GM18909 (cell line): ENCODE measurements around the gene PPP1R3C.

Experiments
- ATAC-seq: cut with Tn5 transposase; IDR thresholded peaks from one replicate; pipeline ENCODE4 v1.9.1; 2021; ENCODE audit warnings: mild to moderate bottlenecking; ENCODE audit not compliant: unreplicated experiment, poor library complexity

PPP1R3C gene

DNA sequence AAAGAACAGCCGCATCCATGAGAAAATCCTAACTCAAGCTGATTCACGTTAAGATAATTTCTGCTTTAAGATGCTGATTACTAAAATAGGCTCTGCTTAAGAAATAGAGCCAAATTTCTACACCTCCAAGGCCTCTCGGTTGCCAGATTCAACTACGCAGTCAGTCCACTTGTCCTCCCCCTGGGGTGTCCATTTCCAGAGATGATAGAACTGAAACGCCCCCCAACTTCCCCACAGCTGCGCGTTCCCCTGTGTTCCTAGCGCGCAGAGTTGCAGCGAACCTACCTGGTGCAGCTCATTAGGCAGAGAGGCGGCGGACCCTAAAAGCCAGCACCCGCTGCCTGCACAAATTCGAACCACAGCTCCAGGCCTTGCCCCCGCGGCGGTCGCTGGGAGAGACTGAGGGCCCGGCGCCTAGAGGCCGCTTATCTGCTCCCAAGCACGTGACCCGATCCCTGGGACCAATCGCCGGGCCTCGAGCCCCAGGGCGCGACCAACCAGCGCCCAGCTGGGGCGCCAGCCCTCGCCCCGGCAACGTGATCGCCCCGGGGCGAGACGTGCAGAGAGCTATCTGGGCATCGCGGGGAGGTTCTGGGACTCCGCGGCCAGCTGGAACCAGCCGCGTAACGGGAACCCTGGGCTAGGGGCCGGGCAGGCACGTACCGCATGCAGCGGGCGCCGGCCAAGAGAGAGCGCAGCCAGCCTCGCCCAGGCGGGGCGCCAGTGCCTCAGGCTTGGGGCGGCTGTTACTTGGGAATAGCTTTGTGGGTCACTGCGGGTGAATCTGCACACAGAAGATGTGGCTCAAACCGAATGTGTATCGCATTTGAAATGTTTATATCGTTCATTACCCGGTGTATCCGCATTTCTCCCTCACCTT lies at the start of gene PPP1R3C:
Gene PPP1R3C (minus strand): TSS at position 401 of the 880 bp plus-strand sequence. CDS start 102 bp downstream, at position 299.
- peak; percentile 78 for ATAC-seq

- no peak for ATAC-seq
Observed at GRCh38 chr10:91681361-91682276, 48.7 kb upstream of the PPP1R3C start.

DNA sequence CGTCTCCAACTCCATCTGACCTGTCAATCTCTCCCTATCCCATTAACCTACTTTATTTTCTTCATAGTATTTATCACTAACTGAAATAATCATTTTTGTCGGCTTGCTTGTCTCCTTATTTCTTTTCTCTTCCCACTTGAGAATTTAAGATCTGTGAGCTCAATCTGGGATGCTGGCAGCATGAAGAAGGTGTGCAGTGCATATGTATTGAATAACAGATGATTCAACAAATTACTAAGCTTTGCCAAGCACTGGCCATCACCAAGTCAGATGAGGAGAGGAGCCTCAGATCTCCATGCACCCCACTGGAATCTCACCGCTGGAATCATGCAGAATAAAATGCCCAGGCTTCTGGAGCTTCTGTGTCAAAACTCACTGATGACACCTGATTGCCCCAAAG lies 47.6 kb upstream of the PPP1R3C start:
- ATAC-seq = no peak

DNA sequence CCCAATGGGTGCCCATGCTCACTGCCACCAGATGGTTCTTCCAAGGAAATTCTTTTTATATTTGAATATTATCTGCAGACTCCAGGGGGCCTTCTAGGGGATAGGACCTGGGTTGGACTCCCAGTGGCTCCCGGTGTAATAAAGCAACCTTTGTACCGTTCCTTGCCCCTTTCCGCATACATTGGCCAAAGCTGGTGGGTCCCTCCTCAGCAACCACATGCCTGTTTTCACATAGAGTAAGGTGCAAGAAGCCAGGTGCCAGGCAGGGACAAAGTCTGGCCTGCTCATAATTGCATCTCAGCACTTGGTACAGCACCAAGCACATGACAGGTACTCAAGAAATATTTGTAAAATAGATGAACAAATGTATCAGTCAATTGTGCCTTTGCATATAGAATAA lies 46.4 kb upstream of the PPP1R3C start:
- ATAC-seq = no peak

DNA sequence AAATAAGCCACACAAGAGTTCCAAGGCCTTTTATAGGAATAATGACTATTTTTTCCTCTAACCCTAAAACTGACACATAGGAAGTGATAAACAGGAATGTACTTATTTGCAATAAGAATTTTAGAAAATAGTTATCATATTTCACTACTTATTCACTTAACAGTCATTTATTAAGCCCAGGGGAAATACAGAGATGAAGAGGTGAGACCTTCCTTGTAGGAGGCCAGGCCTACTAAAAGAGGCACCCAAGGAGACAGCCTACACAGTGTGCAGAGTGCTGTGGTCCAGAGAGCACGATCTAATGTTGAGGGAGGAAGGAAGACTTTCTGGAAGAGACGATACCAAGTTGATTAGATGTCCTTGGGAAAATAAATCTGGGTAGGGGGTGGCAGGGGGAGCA lies 45.0 kb upstream of the PPP1R3C start:
- no peak for ATAC-seq

GRCh38 chr10:91672021-91672608 lies 39.2 kb upstream of the PPP1R3C start:
- ATAC-seq = no peak

DNA sequence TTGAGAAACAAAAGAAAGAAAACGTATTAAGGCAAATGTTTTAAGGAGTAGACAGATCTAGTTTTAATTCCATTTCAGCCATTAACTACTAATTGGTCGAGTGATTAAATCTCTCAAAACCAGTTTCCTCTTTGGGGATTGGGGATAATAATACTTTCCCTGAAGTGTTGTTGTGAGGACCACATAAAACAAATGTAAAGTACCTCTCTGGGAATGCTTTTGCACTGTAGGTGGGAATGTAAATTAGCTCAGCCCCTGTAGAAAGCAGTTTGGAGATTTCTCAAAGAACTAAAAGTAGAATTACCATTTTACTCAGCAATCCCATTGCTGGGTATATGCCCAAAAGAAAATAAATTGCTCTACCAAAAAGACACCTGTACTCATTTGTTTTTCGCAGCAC lies 36.0 kb upstream of the PPP1R3C start:
- ATAC-seq = no peak

DNA sequence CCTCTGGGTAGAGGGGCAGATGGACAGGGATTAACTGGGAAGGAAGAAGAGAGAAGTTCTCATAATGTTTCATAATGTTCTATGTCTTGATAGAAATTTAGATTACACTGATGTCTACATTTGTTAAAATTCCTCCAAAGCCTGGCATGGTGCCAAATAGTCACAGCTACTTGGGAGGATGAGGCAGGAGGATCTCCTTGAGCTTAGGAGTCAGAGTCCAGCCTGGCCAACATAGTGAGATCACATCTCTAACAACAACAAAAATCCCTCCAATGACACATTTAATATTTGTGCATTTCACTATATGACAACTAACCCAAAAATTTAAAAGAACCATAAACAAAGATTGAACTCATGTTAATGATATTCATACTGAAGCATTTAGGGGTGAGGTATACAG lies 33.0 kb upstream of the PPP1R3C start:
- no peak for ATAC-seq

- ATAC-seq = no peak
Observed at GRCh38 chr10:91664426-91664825, 31.6 kb upstream of the PPP1R3C start.

- ATAC-seq = no peak
Observed at GRCh38 chr10:91662993-91663392, 30.1 kb upstream of the PPP1R3C start.

- no peak for ATAC-seq
Observed at GRCh38 chr10:91653219-91653870, 20.5 kb upstream of the PPP1R3C start.

- ATAC-seq = no peak
Observed at GRCh38 chr10:91652364-91652763, 19.5 kb upstream of the PPP1R3C start.

DNA sequence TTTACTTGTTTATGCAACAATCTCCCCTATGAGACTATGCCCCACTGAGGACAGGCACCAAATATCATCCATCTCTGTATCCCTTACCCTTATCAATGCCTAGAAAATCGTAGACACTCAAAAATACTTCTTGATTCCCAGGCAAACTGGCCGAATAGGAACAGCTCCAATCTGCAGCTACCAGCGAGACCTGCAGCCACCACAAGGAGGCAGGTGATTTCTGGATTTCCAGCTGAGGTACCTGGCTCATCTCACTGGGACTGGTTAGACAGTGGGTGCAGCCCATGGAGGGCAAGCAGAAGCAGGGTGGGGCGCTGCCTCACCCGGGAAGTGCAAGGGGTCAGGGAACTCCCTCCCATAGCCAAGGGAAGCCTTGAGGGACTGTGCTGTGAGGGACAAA lies 10.8 kb upstream of the PPP1R3C start:
- ATAC-seq = no peak

- ATAC-seq = no peak
Observed at GRCh38 chr10:91642831-91643692, 10.2 kb upstream of the PPP1R3C start.

GRCh38 chr10:91636892-91637291 lies 4.0 kb upstream of the PPP1R3C start:
- ATAC-seq = no peak

DNA sequence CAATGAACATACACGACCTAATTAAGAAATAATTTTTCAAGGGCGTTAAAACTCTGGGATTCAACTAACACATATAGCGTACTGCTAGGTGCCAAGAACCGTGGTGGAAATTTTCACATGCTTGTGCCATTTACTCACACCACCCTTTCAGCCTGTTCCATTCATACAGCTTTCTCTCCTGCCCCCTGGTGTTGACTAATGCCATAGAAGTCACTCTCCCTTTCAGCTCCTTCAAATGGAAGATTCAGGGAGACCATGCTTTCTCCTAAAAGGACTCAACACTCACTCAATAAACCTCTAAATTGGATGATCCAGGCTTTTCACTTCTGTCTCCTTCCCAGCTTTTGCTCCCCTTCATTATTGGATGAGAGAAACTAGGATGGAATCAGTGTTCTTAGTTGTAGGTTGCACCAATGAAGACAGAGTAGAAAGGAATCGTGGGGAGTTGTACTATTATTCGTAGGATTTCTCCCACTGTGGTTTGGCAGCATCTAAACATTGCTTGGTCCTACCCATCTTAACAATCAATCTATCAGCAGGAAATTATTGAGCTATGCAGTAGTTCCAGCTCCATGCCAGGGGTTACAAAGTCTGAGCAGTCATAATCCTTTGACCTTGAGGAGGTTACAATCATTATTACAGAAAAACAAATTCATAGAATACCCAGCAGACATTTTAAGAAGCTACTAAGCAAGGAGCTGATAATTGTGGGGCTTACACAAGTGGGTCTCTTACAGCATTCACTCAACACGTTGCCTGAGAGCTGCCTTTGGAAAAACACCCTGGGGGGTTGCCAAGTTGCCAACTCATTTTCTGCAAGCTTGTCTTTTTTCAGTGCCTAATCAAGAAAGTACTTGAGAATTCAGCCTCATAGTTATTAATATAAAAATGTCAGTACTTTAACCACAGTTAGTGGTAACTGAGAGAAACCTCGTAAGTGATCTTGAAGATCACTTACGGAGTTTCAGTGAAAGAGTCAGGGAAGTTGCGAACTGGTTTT lies 2.8 kb upstream of the PPP1R3C start:
- ATAC-seq = no peak

DNA sequence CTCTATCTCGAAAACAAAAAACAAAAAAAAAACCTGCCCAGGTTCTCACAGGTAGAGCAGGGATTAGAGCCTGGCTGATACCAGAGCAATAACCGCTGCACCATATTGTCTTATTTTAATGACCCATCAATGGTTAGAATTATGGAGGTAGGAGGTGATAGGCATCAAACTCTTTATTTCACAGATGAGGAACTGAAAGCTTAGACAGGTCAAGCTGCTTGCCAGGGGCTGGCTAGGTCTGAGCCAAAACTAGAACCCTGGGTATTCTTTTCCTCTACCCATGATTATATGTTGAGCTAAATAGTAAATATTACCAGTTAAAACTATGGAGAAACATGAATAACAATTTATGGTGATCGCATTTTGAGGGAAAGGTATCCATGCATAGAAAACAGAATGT lies 2.0 kb upstream of the PPP1R3C start:
- ATAC-seq = no peak

DNA sequence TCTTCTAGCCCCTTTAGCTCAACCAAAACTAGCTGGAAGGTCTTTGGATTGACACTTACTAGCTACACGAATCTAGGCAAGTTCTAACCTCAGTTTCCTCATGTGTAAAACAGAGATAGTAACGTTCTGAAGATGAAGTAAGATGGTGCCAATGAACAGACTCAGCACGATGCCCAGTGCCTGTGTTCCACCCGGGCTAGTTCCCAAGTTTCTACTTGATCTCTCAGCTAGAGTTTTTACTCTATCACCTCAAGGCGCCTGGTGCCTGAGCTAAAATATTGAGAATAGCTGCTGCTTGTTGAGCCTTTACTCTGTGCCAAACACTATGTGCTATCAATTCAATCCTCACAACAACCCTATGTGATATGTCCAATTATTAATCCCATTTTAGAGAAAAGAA lies 1.4 kb upstream of the PPP1R3C start:
- no peak for ATAC-seq
